ENCODE data around the gene BID. TPM values are rescaled to one million over a fixed set of nuclear protein-coding genes. Genes with fewer than 3 reads are reported as not detected.

Gene BID
- total and polyA plus RNA-seq, 10 of the 15 experiments (the other 5 are each of a cell fraction or from before 2014, with no cell fraction given) = 7.9 to 241 (median 136) TPM

- POLR2A ChIA-PET = interaction anchor here (1.7 to 3.6 kb wide), 2 partner anchors 9 to 27 kb away, joined by 6 to 32 read pairs; no protein-coding TSS in a partner anchor
Observed at GRCh38 chr22:17772249-17772957, 1.9 kb downstream of the BID start.

More at GRCh38 chr22:17772249-17772957, 1.9 kb downstream of the BID start:
- 58% methylated on average over 20 of the region's 21 CpGs for WGBS (ENCODE audit: insufficient coverage, insufficient replicate concordance, low lambda C conversion rate, missing lambda C conversion rate)
- Histone ChIP-seq H3K79me2 (ENCODE audit: control insufficient read depth, insufficient read depth, low read length) (peaks cover 61% of the 10 kb centered on the region), H3K9me3 (replicated peaks; ENCODE audit: control insufficient read depth, insufficient read depth, low read length) (no peaks in the 10 kb centered on the region), H3K4me1 (ENCODE audit: control insufficient read depth, insufficient read depth, low read length) (peaks cover 51% of the 10 kb centered on the region), H4K20me1 (ENCODE audit: control insufficient read depth, insufficient read depth) (peaks cover 12% of the 10 kb centered on the region; the same call in 1 of the 2 replicates), H3K9ac (ENCODE audit: control insufficient read depth, insufficient read depth, low read length) (peak overlapping the region; percentile 84), H3K4me3 (peak overlapping the region; percentile 83), H3K4me2 (ENCODE audit: control insufficient read depth, insufficient read depth) (peak overlapping the region; percentile 70), H3K27me3 (replicated peaks in 1 of 2; ENCODE audit: control insufficient read depth in 2 of 2, insufficient read depth in 2 of 2, low read length in 1 of 2) (no peaks in the 10 kb centered on the region), H2AFZ (ENCODE audit: control insufficient read depth, low read depth, low read length) (no peak overlapping the region), H3K27ac (ENCODE audit: control insufficient read depth, insufficient read depth) (peak overlapping the region; percentile 69), H3K36me3 (ENCODE audit: control insufficient read depth in 2 of 2, insufficient read depth in 2 of 2, low read length in 1 of 2) (peaks cover 0 to 6% of the 10 kb centered on the region in 2 experiments; a peak in 2 of 4 replicates)
- TF ChIP-seq POLR2A (IDR thresholded peaks at IDR 0.05; ENCODE audit: low read depth, low read length) = peak; percentile 3; the same call in 1 of the 2 replicates
- TF ChIP-seq CTCF (IDR thresholded peaks at IDR 0.05 in 2 of 3, conservative IDR thresholded peaks at IDR 0.05 in 1 of 3; ENCODE audit: control insufficient read depth in 2 of 3, extremely low read depth in 1 of 3, insufficient read depth in 1 of 3, low read depth in 3 of 3, low read length in 3 of 3) = peak in 1 of 3 experiments; percentile 23; a peak in 1 of 6 replicates
- TF ChIP-seq DPF2 (IDR thresholded peaks at IDR 0.05) = no peak
- ChIA-PET CTCF (interaction anchor here (0.6 to 5.1 kb wide), 12 partner anchors 8 to 333 kb away, joined by 3 to 47 read pairs (median 4); no protein-coding TSS in a partner anchor), SMC1A (ENCODE audit: uncharacterized antibody, unreplicated experiment) (interaction anchor here (1.1 to 2.6 kb wide), 8 partner anchors 13 to 304 kb away, joined by 3 to 10 read pairs (median 8); no protein-coding TSS in a partner anchor), RAD21 (ENCODE audit: unreplicated experiment) (interaction anchor here (0.6 to 6.1 kb wide), 14 partner anchors 8 to 304 kb away, joined by 3 to 29 read pairs (median 4); no protein-coding TSS in a partner anchor)
- peak; percentile 3 for ATAC-seq
- BruUV-seq (replicated peaks) = TSS peak; percentile 55
- in situ Hi-C loops (cut with MboI) = no loop called here
- no peak for DNase-seq (ENCODE audit: low read depth, low spot score)
- peak; percentile 54 for FAIRE-seq
- intact Hi-C loops (cut with micrococcal nuclease; ENCODE audit: unreplicated experiment) = loop anchor here (10.0 kb wide), 1 partner anchor 222 kb away; no protein-coding TSS in a partner anchor

Measured in GM12878 (cell line).